Panc1 (cell line): ENCODE results near the gene SND1. TPM values are rescaled to one million over a fixed set of nuclear protein-coding genes. Genes with fewer than 3 reads are reported as not detected.

Experiments
- ATAC-seq: fragments of 200-7000 bp; cut with Tn5 transposase; 2 replicates; pipeline ENCODE4 v1.9.1; 2020; ENCODE audit warnings: mild to moderate bottlenecking, moderate library complexity
- BruUV-seq: library from RNA; stranded (reverse); fragments of 400-500 nt; replicated peaks from 2 replicates; lab custom pipeline; 2021; lab: Mats Ljungman, UMichigan
- CTCF ChIA-PET: fragments of 300-600 bp; sonication (Branson Sonifier 250); formaldehyde crosslinking; loops from one replicate; lab custom pipeline; 2022; ENCODE audit warnings: antibody characterized with exemption; lab: Charles Lee
- POLR2A ChIA-PET: fragments of 300-600 bp; sonication (Branson Sonifier 250); formaldehyde crosslinking; loops from one replicate; lab custom pipeline; 2022; ENCODE audit warnings: antibody characterized with exemption; lab: Charles Lee
- DNase-seq: peaks from one replicate; pipeline ENCODE4 v3.0.0-alpha.2; 2010; ENCODE audit warnings: low read depth, low spot score
- H3K27ac ChIP-seq: 2 replicates; pipeline ENCODE4 v1.5.1; 2011; ENCODE audit warnings: mild to moderate bottlenecking, low read length, inconsistent platforms
- H3K27me3 ChIP-seq: fragments of 200-500 bp; sonication (Bioruptor generic); 2 replicates; pipeline ENCODE4 v1.6.0; 2014; ENCODE audit warnings: low read length, inconsistent platforms; ENCODE audit not compliant: control insufficient read depth, insufficient read depth
- H3K36me3 ChIP-seq: fragments of 200-500 bp; sonication (Bioruptor generic); 2 replicates; pipeline ENCODE4 v1.5.1; 2014; ENCODE audit warnings: inconsistent platforms, mild to moderate bottlenecking, low read length, moderate library complexity; ENCODE audit not compliant: control insufficient read depth, insufficient read depth
- H3K4me1 ChIP-seq: 2 replicates; pipeline ENCODE4 v1.5.1; 2011; ENCODE audit warnings: inconsistent platforms, mild to moderate bottlenecking, low read length, moderate library complexity; ENCODE audit not compliant: control insufficient read depth, insufficient read depth
- H3K4me3 ChIP-seq, 2 experiments: 2 replicates each; pipeline ENCODE4 v1.5.1; 2011 to 2012; ENCODE audit warnings: low read depth in 2 of 2, low read length in 2 of 2, mild to moderate bottlenecking in 2 of 2, inconsistent platforms in 1 of 2, moderate library complexity in 1 of 2
- H3K9me3 ChIP-seq: fragments of 200-500 bp; sonication (Bioruptor generic); 2 replicates; pipeline ENCODE4 v1.5.1; 2014; ENCODE audit warnings: low read depth, mild to moderate bottlenecking, inconsistent platforms, low read length, moderate library complexity; ENCODE audit not compliant: control insufficient read depth, insufficient read depth
- POLR2AphosphoS5 ChIP-seq: IDR thresholded peaks from 2 replicates; pipeline ENCODE4 v1.6.1; 2012; ENCODE audit warnings: mild to moderate bottlenecking, low read depth, low read length, moderate library complexity
- SIN3A ChIP-seq: IDR thresholded peaks from 2 replicates; pipeline ENCODE4 v1.6.1; 2012; ENCODE audit warnings: low read depth, mild to moderate bottlenecking, low read length, moderate library complexity, borderline replicate concordance; ENCODE audit not compliant: insufficient read depth
- TCF7L2 ChIP-seq: IDR thresholded peaks from 2 replicates; pipeline ENCODE4 v1.6.1; 2011; ENCODE audit warnings: mild to moderate bottlenecking, low read depth, low read length, inconsistent platforms
- in situ Hi-C: cut with HindIII; loops from 2 replicates; pipeline ENCODE4 v1.10.0; 2016; ENCODE audit warnings: low sequenced_read_pairs, low pct_unique_long_range_greater_than_20kb
- intact Hi-C: fragments of 100-400 bp; cut with micrococcal nuclease; formaldehyde crosslinking; loops from one replicate; pipeline ENCODE4 v1.10.0; 2022; ENCODE audit not compliant: unreplicated experiment
- total RNA-seq: library from RNA; stranded (reverse); gene quantifications from one replicate; pipeline ENCODE4 v1.2.1, GENCODE V29; 2021; ENCODE audit not compliant: unreplicated experiment
- TF ChIP-seq, protein P1 (sequence below), 2 experiments: IDR thresholded peaks; 2 replicates each; pipeline ENCODE4 v1.6.1; 2011 to 2012; ENCODE audit warnings: low read depth in 2 of 2, control low read depth in 1 of 2, low read length in 1 of 2, mild to moderate bottlenecking in 1 of 2, moderate library complexity in 1 of 2; ENCODE audit not compliant: insufficient read depth in 1 of 2
- TF ChIP-seq, protein P2 (sequence below): fragments of 450-650 bp; IDR thresholded peaks from 2 replicates; pipeline ENCODE4 v1.5.1; 2017; ENCODE audit warnings: mild to moderate bottlenecking

Gene SND1
- total RNA-seq, 1 experiment from 2014 or later: 176 TPM

DNA sequence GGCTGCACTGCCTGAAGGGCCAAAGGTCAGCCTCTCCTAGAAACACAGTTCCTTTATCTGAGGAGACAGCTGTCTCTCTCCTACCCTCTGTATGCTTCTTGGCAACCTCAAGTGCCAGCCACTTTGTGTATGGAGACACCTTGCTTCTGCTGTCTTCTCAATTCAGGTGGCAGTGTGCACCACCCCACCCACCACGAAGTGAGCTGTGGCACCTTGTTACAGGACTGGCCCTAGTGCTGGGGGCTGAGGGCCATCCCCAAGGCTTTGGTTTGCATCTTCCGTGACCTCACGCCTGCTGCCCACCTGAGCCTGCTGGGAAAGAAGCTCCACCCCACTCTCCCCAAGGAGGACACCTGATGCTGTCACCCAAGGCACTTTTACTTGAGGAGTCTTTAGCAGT lies 426.3 kb downstream of the SND1 start:
- DNase-seq: no peak
- intact Hi-C loops (no loop called here), in situ Hi-C loops (no loop called here)
- Histone ChIP-seq H3K27me3 (no peaks in the 10 kb centered on the region), H3K27ac (no peak overlapping the region), H3K36me3 (peaks cover 3% of the 10 kb centered on the region; the same call in 1 of the 2 replicates), H3K9me3 (no peaks in the 10 kb centered on the region), H3K4me3 (no peak overlapping the region), H3K4me1 (no peaks in the 10 kb centered on the region)
- ATAC-seq: no peak
- BruUV-seq: no TSS peak
- POLR2A ChIA-PET: no interaction called here
- CTCF ChIA-PET: interaction anchor here (1.2 kb wide), 1 partner anchor 132 kb away, joined by 3 read pairs; no protein-coding TSS in a partner anchor
- TF ChIP-seq, protein P1, sequence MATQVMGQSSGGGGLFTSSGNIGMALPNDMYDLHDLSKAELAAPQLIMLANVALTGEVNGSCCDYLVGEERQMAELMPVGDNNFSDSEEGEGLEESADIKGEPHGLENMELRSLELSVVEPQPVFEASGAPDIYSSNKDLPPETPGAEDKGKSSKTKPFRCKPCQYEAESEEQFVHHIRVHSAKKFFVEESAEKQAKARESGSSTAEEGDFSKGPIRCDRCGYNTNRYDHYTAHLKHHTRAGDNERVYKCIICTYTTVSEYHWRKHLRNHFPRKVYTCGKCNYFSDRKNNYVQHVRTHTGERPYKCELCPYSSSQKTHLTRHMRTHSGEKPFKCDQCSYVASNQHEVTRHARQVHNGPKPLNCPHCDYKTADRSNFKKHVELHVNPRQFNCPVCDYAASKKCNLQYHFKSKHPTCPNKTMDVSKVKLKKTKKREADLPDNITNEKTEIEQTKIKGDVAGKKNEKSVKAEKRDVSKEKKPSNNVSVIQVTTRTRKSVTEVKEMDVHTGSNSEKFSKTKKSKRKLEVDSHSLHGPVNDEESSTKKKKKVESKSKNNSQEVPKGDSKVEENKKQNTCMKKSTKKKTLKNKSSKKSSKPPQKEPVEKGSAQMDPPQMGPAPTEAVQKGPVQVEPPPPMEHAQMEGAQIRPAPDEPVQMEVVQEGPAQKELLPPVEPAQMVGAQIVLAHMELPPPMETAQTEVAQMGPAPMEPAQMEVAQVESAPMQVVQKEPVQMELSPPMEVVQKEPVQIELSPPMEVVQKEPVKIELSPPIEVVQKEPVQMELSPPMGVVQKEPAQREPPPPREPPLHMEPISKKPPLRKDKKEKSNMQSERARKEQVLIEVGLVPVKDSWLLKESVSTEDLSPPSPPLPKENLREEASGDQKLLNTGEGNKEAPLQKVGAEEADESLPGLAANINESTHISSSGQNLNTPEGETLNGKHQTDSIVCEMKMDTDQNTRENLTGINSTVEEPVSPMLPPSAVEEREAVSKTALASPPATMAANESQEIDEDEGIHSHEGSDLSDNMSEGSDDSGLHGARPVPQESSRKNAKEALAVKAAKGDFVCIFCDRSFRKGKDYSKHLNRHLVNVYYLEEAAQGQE (IDR thresholded peaks at IDR 0.05; ENCODE audit: insufficient read depth in 1 of 2, low read depth in 2 of 2, low read length in 1 of 2): no peak
- no peak for TF ChIP-seq SIN3A
- TF ChIP-seq, protein P2, sequence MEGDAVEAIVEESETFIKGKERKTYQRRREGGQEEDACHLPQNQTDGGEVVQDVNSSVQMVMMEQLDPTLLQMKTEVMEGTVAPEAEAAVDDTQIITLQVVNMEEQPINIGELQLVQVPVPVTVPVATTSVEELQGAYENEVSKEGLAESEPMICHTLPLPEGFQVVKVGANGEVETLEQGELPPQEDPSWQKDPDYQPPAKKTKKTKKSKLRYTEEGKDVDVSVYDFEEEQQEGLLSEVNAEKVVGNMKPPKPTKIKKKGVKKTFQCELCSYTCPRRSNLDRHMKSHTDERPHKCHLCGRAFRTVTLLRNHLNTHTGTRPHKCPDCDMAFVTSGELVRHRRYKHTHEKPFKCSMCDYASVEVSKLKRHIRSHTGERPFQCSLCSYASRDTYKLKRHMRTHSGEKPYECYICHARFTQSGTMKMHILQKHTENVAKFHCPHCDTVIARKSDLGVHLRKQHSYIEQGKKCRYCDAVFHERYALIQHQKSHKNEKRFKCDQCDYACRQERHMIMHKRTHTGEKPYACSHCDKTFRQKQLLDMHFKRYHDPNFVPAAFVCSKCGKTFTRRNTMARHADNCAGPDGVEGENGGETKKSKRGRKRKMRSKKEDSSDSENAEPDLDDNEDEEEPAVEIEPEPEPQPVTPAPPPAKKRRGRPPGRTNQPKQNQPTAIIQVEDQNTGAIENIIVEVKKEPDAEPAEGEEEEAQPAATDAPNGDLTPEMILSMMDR: no peak
- TF ChIP-seq TCF7L2: no peak
- TF ChIP-seq POLR2AphosphoS5: no peak

DNA sequence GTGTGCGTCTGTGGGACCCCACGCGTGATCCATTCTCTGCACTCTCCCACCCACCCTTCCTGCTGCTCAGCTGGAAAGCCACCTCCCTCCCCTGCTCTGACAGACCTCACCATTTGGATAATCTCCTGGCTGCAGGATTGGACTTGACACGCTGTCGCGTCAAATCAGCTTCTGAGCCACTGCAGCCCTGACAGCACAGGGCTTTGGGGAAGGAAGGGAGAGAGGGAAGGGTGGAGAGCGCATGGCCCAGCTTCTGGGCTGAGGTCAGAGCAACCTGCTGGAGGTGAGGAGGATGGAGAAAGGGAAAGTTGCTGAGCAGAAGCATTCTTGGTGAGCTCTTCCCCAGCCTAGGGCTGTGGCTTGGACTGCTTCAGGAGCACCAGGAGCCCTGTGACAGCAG lies 428.2 kb downstream of the SND1 start:
- H3K9me3 ChIP-seq: no peaks in the 10 kb centered on the region
- no peak for DNase-seq
- TF ChIP-seq SIN3A (no peak), TCF7L2 (no peak)
- ChIA-PET CTCF (no interaction called here), POLR2A (no interaction called here)
- BruUV-seq: no TSS peak
- in situ Hi-C loops (no loop called here), intact Hi-C loops (no loop called here)
- H3K27me3 ChIP-seq: no peaks in the 10 kb centered on the region
- peaks cover 3% of the 10 kb centered on the region; the same call in 1 of the 2 replicates for H3K36me3 ChIP-seq
- no peaks in the 10 kb centered on the region for H3K4me1 ChIP-seq
- ATAC-seq: no peak
- H3K27ac ChIP-seq: no peak overlapping the region
- no peak overlapping the region for H3K4me3 ChIP-seq

DNA sequence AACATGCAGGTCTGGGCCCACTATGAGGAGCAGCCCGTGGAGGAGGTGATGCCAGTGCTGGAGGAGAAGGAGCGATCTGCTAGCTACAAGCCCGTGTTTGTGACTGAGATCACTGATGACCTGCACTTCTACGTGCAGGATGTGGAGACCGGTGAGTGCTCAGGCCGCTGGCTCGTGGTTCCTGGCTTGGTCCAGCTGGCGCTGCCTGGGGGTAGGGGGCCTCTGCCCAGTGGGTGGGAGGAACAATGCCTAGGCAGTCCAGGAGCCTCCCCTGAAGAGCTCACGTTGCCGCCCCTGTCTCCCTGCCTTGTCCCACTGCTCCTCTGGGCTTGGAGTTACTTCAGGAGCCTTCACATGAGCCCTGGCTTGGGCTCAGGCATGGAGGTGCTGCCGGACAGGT lies 429.4 kb downstream of the SND1 start:
- CTCF ChIA-PET: no interaction called here
- POLR2A ChIA-PET: interaction anchor here (0.6 kb wide), 1 partner anchor 65 kb away, joined by 3 read pairs; no protein-coding TSS in a partner anchor
- BruUV-seq: no TSS peak

More for the DNA sequence above, 429.4 kb downstream of the SND1 start:
- in situ Hi-C loops (no loop called here), intact Hi-C loops (no loop called here)
- ATAC-seq (no peak), DNase-seq (no peak)
- Histone ChIP-seq H3K4me3 (no peak overlapping the region), H3K27ac (no peak overlapping the region), H3K9me3 (no peaks in the 10 kb centered on the region), H3K36me3 (peaks cover 3% of the 10 kb centered on the region; the same call in 1 of the 2 replicates), H3K27me3 (no peaks in the 10 kb centered on the region), H3K4me1 (no peaks in the 10 kb centered on the region)
- TF ChIP-seq POLR2AphosphoS5: no peak
- TF ChIP-seq, protein P1 (IDR thresholded peaks at IDR 0.05; ENCODE audit: insufficient read depth in 1 of 2, low read depth in 2 of 2, low read length in 1 of 2): no peak
- no peak for TF ChIP-seq SIN3A
- TF ChIP-seq TCF7L2: no peak
